Measurements from ENCODE around the gene RIMS1.

The RIMS1 gene, protein sequence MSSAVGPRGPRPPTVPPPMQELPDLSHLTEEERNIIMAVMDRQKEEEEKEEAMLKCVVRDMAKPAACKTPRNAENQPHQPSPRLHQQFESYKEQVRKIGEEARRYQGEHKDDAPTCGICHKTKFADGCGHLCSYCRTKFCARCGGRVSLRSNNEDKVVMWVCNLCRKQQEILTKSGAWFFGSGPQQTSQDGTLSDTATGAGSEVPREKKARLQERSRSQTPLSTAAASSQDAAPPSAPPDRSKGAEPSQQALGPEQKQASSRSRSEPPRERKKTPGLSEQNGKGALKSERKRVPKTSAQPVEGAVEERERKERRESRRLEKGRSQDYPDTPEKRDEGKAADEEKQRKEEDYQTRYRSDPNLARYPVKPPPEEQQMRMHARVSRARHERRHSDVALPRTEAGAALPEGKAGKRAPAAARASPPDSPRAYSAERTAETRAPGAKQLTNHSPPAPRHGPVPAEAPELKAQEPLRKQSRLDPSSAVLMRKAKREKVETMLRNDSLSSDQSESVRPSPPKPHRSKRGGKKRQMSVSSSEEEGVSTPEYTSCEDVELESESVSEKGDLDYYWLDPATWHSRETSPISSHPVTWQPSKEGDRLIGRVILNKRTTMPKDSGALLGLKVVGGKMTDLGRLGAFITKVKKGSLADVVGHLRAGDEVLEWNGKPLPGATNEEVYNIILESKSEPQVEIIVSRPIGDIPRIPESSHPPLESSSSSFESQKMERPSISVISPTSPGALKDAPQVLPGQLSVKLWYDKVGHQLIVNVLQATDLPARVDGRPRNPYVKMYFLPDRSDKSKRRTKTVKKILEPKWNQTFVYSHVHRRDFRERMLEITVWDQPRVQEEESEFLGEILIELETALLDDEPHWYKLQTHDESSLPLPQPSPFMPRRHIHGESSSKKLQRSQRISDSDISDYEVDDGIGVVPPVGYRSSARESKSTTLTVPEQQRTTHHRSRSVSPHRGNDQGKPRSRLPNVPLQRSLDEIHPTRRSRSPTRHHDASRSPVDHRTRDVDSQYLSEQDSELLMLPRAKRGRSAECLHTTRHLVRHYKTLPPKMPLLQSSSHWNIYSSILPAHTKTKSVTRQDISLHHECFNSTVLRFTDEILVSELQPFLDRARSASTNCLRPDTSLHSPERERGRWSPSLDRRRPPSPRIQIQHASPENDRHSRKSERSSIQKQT (N-terminal part only)

DNA sequence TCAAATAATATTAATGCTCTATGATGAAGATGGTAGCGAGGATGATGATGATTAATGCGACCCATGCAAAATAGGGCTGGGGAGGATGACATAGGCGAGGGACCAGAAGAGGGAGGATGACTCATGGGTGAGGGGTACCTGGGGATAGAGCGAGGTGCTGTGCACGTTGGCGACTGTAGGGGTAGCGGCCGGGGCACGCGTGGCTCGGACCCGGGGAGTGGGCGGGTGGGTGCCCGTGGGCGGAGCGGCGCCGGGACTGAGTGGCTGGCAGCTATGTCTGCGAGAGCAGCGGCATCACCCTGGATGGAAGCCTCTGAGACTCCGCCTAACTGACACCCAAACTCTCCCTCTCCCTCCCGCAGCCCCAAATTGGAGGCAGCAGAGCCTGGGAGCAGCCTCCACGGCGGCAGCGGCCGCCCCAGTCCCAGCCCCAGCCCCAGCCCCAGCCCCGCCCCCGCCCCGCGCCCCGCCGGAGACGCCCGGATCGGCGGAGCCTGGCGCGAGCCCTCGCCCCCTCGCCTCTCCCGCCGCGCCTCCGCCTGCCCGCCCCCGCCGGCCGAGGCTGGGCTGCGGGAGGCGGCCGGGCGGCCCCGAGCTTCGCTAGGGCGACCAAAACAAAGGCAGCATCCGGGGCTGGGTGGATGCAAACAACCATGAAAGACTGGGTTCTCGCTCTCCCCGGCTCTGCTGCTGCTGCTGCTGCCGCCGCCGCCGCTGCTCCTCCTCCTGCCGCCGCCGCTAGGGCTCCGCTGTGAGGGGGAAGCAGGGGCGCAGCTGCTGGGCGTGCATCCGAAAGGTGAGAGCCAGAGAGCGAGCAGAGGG lies at the start of gene RIMS1:
TSS of gene RIMS1 (plus strand) at position 367 of the 822 bp plus-strand sequence. CDS start 474 bp downstream, outside the sequence.
- no peak for DNase-seq

DNA sequence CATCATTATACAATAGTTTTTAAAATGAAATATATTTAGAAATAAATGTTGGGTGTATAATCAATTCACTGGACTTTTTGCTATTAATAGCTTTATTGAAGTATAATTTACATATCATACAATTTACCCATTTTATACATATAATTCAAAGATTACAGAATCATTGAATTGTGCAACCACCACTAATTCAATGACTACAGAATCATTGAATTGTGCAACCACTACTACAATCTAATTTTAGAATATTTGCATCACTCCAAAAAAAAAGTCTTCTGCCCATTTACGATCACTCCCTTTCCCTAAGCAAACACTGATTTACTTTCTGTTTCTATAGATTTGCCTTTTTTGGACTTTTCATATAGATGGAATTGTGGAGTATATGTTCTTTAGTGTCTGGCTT lies 35.1 kb upstream of the RIMS1 start:
- DNase-seq: no peak

DNA sequence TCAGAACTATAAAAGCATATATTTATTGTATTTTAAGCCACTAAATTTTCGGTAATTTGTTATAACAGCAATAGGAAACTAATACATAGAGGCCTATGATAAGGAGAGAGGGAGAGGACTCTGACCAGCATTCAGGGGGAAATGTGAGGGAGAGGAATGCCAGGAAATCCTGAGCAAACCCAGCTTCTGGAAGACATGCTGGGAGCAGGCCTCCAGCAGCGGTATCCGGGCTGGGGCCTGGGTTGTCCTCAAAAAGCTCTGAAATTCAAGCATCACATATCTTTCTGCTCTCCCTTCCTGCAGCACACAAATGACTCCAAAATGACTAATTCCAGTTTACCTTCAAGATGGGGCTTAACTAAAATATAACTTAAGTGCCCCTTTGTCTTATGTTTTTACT lies 33.4 kb upstream of the RIMS1 start:
- no peak for DNase-seq

DNA sequence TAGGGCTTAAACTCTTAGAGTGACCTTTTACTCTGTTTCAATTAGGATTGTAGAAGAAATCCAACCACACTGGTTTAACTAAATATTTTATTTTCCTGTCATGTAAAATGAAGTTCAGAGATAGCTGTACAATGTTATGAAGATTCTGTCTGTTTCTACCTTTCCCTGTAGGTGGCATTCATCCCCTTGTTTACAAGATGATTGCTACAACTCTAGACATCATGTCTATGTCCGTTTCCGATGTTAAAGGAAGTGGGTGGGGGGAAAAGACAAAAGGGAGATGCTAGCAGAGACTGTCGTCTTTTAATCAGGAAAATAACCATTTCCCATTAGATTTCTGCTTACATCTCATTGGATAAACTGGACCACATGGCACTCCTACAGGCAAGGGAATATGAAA lies 30.9 kb upstream of the RIMS1 start:
- DNase-seq: no peak

DNA sequence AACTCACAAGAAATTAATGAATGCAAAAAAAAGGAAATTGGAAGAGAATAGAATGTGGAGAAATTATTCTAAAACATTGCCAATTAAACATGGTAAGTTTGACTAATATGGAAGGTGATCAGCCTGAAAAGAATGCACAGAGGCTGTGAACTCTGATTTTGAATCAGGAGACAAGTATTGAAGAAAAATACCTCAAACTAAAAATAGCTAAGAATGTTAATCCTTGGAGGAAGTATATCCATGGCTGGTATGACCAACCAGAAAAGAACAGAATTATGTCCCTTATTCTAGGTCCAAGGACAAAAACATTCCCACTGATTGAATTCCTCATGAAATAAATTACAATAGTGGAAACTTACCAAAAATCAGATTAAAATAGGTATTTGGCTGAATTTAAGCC lies 7.3 kb upstream of the RIMS1 start:
- DNase-seq: no peak

DNA sequence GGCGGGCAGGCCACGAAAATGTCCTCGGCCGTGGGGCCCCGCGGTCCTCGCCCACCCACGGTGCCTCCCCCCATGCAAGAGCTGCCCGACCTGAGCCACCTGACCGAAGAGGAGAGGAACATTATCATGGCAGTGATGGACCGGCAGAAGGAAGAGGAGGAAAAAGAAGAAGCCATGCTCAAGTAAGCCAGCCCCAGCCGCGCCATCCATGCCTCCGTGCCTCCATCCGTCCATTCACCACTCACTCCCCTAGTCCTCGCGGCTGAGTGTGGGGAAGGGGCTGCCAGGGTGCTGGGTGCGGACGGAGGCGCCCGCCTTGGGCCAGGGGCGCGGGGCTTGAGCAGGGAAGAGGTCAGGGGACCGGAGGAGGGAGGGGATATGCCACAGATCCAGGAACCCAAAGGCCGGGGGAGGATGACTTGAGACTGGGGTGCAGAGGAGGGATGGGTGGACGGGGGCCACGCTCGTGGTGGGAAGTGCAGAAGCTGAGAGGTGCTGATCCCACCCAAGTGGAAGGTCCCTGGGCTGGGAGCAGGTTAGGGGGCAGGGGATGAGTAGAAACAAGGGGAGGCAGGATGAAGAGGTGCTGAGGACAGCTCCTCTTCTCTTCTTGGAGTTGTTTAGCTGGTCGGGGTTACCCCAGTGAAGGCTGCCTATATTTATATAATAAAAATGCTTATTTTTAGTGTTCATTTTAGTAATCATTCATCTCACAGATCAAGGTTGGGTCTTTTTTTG lies 825 bp downstream of the RIMS1 start:
- no peak for DNase-seq

DNA sequence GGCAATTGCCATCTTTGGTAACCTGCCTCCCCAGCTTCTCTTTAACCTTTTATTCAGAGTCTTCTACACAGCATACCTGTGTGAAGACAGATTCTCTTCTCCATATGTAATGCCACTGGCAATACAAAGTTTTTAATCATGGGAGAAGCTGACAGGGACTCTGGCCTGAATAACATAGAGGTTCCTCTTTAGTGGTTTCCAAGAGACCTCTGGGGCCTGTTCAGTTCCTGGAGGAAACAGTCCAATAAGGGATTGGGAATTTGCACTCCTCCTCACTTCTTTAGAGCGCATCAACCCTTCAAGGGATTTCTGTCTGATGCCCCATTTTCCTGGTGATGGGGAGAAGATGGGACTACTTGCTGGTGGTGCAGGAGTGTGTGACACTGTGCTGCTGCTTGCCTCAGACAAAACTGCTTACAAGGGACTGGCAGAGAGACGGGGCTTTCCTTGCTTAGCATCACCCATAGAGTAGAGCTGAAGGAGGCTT lies 1.4 kb downstream of the RIMS1 start:
- DNase-seq: no peak

DNA sequence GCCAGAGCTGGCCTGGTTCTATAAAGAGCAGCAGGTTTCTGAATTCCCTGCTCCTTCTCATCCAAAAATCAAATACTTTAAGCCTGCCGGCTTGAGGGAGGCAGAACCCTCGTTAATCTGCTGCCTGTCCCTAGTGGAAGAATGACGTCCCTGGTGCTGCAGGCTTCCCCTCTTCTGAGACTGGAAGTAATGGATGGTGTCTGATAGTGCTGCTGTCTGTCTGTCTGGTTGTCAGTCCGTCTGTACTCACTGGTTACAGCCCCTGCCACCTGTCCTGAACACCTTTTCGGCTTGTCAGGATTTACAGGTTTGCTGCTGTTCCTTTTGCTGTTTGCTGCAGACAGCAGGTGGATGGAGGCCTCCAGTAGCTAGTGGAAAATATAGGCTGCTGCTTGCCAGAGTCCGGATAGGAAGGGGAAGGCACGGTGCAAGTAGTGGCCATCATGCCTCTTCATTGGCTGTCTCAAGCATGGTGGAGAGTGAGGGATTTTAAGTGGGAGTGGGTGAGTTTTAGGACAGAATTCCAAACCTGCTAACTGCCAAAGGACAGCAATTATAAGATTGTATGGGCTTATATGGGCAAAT lies 2.5 kb downstream of the RIMS1 start:
- DNase-seq: no peak

DNA sequence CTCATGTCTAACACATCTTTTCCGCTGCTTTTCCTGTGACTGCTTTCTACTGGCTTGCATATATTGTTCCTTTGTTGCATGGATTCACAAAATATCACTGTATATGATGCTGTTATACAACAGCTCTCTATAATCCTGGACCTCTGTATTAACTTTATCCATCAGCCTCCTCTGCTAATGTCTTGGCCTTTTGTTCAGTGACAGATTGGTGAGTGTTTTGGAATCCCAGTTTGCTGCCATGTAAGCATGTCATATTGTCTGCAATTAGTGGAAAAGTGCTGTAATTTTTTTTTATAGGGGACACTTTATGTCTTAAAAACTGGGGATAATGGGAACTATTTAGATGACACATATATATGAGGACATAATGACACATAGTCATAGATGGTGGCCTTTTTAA lies 3.0 kb downstream of the RIMS1 start:
- DNase-seq: no peak

DNA sequence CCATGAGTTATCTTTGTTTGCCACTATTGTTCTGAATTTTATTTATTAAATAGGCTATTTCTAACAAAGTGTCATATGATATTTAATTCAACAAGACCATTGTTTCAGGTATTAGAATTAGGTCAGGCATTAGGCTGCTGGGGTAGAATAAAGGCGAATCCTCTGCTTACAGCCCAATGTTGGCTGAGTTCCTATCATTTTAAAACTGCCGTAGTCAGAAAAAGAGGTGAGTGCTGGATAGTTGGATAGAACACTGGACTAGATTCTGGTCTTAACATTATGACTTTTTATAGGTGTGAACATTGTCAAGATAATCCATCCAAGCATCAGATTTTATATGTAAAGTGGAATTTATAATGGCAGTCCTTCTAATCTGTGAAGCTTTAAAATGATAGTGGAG lies 6.3 kb downstream of the RIMS1 start:
- no peak for DNase-seq

DNA sequence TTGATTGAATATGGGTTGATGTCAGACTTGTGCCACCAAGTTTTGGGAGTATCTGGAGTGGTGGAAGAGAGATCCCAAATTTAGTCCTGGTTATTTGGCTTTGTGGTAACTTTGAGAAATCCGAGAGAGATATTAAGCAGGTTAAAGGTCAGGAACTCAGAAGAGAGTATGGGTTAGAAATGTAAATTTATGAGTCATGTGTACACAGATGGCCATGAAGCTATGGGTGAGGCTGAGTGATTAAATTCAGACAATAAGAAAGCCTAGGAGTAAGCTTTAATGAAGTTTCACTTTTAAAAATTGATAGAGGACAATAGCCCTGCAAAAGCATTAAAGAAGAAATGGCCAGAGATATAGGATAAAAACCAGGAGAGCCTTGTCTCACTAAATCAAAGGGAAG lies 14.3 kb downstream of the RIMS1 start:
- DNase-seq: no peak

DNA sequence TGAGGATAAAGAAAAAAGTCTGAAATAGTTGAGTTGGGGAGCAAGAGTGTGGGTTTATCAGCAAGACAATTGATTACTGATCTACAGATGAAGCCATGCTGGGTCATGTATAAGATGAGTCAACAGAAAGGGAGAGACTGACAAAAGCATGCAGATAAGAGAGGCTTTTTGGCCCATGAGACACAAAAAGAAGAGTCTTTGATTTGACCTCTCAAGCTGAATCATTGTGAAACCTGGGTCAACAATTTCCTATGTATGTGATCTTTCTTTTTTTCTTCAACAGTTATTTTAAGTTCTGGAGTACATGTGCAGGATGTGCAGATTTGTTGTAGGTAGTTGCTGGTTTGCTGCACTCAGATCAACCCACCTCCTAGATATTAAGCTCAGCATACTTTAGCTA lies 15.9 kb downstream of the RIMS1 start:
- DNase-seq: no peak

DNA sequence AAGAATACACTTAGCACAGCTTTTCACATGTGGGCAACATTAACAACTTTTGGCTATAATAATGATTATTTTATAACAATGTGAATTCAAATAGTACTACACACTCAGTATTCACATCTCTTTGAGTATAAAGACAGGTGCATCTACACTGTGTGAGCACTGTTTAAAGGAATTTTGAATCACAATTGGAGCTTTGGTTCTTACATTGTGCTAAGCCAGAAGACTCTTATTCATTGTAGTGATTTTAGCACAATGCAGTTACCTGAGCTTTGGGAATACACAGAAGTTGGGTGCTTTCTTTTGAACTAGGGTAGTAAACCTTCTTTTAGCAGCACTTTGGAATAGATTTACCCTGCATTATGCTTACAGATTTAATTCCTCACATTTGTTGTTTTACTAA lies 20.5 kb downstream of the RIMS1 start:
- DNase-seq: no peak

DNA sequence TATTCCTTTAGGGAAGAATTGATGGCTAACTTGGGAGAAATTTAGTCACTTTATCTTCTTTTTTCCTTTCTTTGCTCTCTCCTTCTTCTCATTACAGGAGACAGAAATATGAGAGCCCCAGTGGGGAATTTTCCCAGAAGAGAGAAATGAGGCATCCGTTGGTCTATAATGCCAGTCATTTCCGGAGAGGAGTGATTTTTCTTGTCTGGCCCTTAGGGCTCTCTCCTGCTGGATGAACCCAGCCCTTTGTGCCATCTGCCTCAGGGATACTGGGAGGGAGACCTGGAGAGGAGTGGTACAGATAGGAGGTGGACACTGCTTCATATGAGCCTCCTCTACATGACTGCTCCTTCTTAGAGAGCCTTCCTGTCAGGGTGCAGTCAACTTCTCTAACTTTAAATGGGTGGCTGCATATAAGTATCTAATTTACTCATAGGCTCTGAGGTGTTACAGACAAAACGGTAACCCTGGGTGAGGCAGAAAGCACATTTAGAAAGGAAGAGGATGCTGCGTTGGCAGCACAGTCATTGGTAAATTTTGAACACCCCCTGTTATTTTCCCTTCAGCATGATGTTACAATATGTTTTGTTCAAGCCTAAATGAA lies 21.9 kb downstream of the RIMS1 start:
- DNase-seq: no peak

DNA sequence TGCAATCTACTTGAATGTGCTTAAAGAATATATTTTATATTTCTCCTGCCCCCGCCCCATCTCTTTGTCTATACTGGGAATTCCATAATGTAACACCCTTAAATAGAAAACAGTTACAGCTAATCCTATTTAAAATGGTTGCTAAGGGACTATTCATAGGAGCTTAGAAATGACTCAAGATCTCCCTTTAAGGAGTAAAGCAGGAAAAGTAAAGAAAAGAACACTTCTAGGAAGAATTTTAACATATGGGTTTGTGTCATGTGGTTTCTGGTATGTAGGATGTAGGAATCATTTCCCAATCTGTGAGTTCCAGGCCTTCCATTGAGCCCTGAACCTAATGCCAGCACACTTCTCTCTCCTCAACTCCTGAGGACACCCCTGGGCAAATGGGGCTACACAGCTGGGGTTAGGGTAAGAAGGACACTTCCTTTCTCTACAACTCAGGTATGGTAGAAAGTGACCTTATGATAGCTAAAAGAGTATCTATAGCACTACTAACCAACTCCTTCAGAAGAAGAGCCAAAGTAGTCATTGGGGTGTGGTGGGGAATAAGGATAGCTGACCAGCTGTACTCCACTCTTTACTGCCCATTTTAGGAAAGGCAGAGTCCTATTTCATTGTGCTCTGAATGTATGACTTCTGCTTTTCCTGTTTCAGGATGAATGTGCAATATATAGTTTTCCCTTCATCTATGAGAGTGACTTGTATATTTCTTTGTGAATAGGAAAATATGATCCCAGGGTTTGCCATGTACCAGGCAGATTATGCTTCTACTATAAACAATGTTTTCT lies 27.3 kb downstream of the RIMS1 start:
- no peak for DNase-seq

DNA sequence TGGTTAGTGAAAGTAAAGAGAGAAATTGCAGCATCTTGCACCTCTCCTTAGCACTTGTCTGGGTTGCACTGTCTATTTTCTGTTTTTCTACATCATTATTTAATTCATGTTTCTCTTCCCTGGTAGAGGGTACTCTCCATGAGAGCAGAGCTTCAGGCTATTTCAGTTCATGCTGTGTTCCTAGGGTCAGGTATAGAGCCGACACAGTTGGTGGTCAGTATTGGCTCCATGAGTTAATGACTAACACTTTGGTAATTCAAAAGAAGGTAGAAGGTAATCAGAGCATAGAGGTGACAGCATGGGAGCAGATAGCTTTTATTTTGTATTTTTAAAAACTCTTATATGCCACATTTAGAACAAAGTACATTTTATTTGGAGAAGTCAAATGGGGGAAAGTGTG lies 42.7 kb downstream of the RIMS1 start:
- DNase-seq: no peak

DNA sequence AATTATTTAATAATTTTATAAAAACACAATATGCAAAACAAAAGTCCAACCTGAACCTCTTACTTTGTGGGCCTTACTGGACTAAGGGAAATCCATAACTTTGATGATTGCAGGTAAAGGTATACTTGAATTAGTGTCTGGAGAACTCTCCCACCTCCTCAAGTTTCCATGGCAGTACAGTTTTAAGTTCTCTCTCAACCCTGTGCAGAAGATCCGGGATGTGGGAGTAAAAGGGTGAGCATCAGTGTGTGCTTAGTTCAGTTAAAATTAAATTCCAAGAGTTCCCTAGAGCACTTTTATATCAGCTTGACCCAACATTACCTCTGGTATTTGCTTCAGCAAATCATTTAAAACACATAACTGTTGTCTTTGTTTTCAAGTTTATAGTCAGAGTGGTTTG lies 47.5 kb downstream of the RIMS1 start:
- no peak for DNase-seq

DNA sequence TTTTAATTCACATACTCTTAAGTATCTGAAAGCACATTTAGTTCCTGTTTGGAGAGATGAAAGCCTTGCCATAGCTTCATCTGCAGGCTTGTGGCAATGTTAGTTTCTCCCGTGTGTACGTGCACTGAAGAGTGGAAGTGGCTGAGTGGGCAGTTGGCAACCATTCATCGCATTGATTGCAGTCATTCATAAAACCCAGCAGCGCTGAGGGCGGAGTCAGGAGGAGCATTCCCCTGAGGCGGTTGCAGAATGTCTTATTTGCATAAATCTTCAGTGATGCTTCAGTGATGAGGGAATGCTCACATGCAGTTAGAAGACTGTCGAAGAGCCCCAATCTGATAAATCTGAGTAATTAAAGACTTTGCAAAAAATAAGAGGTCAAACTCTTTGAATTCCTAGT lies 79.1 kb downstream of the RIMS1 start:
- no peak for DNase-seq

DNA sequence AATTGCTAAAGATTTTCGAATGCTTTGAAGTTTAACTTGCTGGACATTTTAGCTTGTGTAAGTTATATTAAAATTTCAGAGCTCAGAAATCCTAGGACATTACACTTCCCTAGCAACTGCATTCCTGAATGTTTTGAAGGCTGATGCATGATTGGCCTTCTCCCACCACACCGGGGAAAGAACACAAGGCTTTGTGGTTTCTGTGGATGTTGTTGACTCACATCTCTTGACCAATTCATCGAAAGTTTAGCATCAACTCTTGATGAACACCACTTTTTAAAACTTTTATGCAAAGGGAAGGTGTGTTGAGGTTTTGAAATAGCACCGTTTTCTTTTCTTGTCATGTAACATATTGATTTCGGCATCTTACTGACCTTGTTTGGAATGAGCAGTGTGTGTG lies 81.1 kb downstream of the RIMS1 start:
- no peak for DNase-seq

DNA sequence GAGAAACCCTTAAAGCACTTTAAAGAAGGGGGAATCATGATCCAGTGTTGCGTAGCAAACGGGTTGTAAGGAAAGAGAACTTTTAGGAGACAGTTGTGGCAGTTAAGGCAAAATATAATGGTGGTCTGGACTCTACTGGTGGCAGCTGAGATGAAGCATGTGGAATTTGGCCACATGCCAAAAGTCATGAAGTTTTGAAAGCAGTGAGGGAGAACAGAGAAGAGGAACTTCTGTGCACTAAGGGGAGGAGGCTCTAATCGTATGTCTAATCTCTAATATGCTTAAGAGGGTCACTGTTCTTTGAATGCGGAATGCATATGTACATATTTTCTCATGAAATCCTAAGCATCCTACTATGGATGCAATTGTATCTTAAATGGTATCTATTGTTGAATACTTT lies 91.5 kb downstream of the RIMS1 start:
- DNase-seq: no peak

Data from CD4-positive, alpha-beta T cell treated with Interleukin-12 subunit alpha and Interleukin-12 subunit beta, for 1 hour (primary cell).